Uterus (tissue), 4 donors: ENCODE data around the gene MGAT2. TPM values are rescaled to one million over a fixed set of nuclear protein-coding genes. Genes with fewer than 3 reads are reported as not detected.

Experiments used
- DNase-seq, 2 donors: peaks; one replicate each; pipeline ENCODE4 v3.0.0-alpha.2; 2019 to 2020
- H3K27ac ChIP-seq, 2 donors: fragments of 200-600 bp; sonication (generic); 1 replicate in 1 of 2; 2 replicates in 1 of 2; pipeline ENCODE4 v1.5.1; 2016 to 2018
- H3K27me3 ChIP-seq, 2 donors: fragments of 200-600 bp; sonication (generic); one replicate each; pipeline ENCODE4 v1.5.1; 2018 to 2019; ENCODE audit warnings: control low read depth in 1 of 2
- H3K36me3 ChIP-seq, 2 donors: fragments of 200-600 bp; sonication (generic); one replicate each; pipeline ENCODE4 v1.5.1; 2019; ENCODE audit warnings: control low read depth in 1 of 2
- H3K4me1 ChIP-seq, 2 donors: fragments of 200-600 bp; sonication (generic); one replicate each; pipeline ENCODE4 v1.5.1; 2018 to 2019; ENCODE audit warnings: control low read depth in 1 of 2
- H3K4me3 ChIP-seq, 2 donors: fragments of 200-600 bp; sonication (generic); 1 replicate in 1 of 2; 2 replicates in 1 of 2; pipeline ENCODE4 v1.5.1; 2018 to 2019; ENCODE audit warnings: mild to moderate bottlenecking in 1 of 2
- H3K9me3 ChIP-seq, 2 donors: fragments of 200-600 bp; sonication (generic); one replicate each; pipeline ENCODE4 v1.5.1; 2019; ENCODE audit warnings: control low read depth in 1 of 2
- POLR2A ChIP-seq, 2 donors: fragments of 450-650 bp; IDR thresholded peaks; one replicate each; pipeline ENCODE4 v1.6.1; 2016; ENCODE audit warnings: antibody characterized with exemption in 2 of 2, mild to moderate bottlenecking in 1 of 2, moderate library complexity in 1 of 2
- intact Hi-C: fragments of 100-400 bp; cut with DNase I; formaldehyde crosslinking; loops from one replicate; pipeline ENCODE4 v1.15.1; 2023; ENCODE audit warnings: low total_unique reads
- total RNA-seq, 4 donors: library from RNA; depleted of rRNA in 3 of 4; stranded (reverse); fragments of >200 nt in 3 of 4; gene quantifications; one replicate each; pipeline versions ENCODE4 v1.1.0 to v1.2.4, GENCODE V29; 2014 to 2023
- TF ChIP-seq, protein P1 (sequence below), 4 experiments: fragments of 200-600 bp in 2 of 4; fragments of 450-650 bp in 2 of 4; sonication (generic) in 2 of 4; IDR thresholded peaks; one replicate each; pipeline ENCODE4 v1.5.1; 2016 to 2019; ENCODE audit warnings: antibody characterized with exemption in 4 of 4, mild to moderate bottlenecking in 2 of 4, moderate library complexity in 1 of 4
- donor health status: DM: yes; HTN: yes; CAD: no.

MGAT2 gene
- total RNA-seq: 10 to 100 TPM; 24.6 to 52.1 (median 32.6) TPM

DNA sequence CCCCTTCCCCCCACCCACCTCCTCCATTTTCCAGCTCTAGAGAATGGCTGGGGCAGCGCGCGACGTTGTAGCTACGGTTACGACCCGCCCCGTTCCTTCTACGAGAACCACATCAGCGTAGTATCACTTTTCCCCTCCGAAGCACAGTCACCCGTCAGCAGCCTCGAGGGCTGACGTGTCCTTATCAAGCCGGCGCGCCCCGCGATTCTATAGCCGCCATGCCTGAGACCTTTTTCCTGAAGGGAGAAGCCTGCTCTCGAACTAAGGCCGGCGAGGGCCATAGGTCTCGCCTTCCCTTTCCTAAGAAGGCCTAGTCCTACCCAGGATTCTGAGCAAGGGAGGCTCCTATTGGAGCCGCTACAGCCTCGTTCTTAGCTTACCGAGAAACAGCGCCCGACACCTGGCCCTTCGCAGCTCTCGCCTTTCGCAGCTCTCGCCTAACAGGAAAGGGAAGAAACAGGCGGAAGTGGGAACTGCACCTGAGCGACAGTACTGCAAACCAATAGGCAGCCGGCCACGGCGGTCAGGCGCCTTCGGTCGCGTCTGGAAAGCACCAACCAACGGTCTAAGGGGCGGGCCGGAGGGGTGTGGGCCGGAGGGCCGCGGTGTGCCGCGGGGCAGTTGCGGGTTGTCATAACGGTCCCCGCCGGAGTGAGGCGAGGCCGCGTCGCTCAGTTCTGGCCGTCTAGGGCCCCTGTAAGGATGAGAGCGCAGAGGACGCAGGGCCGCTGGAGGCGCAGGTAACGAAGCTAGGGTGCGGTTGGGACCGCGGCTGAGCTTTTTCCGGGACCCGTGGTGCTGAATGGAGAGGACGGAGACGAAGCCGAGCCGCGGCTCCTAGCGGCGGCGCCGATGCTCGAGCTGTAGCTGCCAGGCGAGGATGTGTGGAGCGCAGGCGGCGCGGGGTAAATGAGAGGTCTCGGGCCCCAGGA is at the start of gene MGAT2, which contains the start of gene RPL36AL:
TSS of gene MGAT2 (plus strand) at position 618 of the 932 bp plus-strand sequence. CDS start 470 bp downstream, outside the sequence.
TSS of gene RPL36AL (minus strand) at position 445 of the 932 bp plus-strand sequence. CDS start 1,522 bp downstream, outside the sequence.
- H3K36me3 ChIP-seq: no peaks in the 10 kb centered on the region
- TF ChIP-seq, protein P1, sequence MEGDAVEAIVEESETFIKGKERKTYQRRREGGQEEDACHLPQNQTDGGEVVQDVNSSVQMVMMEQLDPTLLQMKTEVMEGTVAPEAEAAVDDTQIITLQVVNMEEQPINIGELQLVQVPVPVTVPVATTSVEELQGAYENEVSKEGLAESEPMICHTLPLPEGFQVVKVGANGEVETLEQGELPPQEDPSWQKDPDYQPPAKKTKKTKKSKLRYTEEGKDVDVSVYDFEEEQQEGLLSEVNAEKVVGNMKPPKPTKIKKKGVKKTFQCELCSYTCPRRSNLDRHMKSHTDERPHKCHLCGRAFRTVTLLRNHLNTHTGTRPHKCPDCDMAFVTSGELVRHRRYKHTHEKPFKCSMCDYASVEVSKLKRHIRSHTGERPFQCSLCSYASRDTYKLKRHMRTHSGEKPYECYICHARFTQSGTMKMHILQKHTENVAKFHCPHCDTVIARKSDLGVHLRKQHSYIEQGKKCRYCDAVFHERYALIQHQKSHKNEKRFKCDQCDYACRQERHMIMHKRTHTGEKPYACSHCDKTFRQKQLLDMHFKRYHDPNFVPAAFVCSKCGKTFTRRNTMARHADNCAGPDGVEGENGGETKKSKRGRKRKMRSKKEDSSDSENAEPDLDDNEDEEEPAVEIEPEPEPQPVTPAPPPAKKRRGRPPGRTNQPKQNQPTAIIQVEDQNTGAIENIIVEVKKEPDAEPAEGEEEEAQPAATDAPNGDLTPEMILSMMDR (IDR thresholded peaks at IDR 0.05): peak in 3 of 4 experiments; percentile 20 to 30 (median 24)
- peak; percentile 95 to 98 for TF ChIP-seq POLR2A (IDR thresholded peaks at IDR 0.05)

DNA sequence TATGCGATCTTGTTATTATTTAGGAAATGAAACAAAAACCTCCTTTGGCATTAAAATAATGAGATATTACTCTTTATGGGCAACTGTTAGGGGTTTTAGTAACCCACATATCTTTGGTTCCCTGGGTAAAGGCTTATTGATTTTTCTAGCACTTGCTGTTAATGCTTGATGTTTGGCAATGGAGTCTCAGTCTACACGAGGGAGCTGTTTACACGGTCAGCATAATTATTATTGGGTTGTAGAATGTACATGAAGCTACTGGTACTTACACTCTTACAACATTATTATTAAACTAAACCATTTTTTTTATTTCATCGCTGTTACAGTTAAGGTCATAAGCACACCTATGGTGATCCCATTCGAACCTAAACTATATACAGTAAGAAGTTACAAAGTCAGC is 46.6 kb upstream of the MGAT2 start:
- intact Hi-C loops: no loop called here
- Histone ChIP-seq H3K4me1 (no peaks in the 10 kb centered on the region), H3K27me3 (no peaks in the 10 kb centered on the region), H3K27ac (no peak overlapping the region), H3K9me3 (no peaks in the 10 kb centered on the region), H3K4me3 (no peak overlapping the region), H3K36me3 (no peaks in the 10 kb centered on the region)
- no peak for DNase-seq
- TF ChIP-seq, protein P1 (IDR thresholded peaks at IDR 0.05): no peak
- no peak for TF ChIP-seq POLR2A (IDR thresholded peaks at IDR 0.05)

More for the DNA sequence above, at the start of gene MGAT2, which contains the start of gene RPL36AL:
- Histone ChIP-seq H3K27me3 (no peaks in the 10 kb centered on the region), H3K27ac (peak within 1 kb of the TSS; percentile 86 to 92), H3K9me3 (no peaks in the 10 kb centered on the region), H3K4me1 (peaks cover 11 to 17% of the 10 kb centered on the region in 2 donors), H3K4me3 (peak within 1 kb of the TSS; percentile 76 to 92)
- intact Hi-C loops: no loop called here
- DNase-seq: peak; percentile 98 to 99

DNA sequence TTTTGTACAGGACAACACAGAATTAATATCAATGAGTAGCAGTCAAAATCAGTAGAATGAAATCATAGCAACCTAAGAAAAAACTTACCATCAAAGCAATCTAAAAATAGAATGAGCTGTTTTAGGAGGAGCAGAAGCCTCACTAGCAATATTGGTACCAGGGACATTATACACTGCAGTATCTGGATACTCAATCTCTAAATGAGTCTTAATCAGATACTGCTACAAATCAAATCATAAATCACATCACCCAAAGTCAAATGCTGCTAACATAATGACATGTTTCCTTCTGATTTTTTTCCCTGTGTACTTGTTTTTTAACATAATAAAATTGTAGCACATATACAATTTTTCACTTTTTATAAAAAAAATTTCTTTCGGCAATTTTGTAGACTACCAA is 42.5 kb upstream of the MGAT2 start:
- Histone ChIP-seq H3K27ac (no peak overlapping the region), H3K27me3 (no peaks in the 10 kb centered on the region), H3K4me3 (no peak overlapping the region), H3K4me1 (no peaks in the 10 kb centered on the region), H3K9me3 (no peaks in the 10 kb centered on the region), H3K36me3 (no peaks in the 10 kb centered on the region)
- no peak for DNase-seq
- TF ChIP-seq, protein P1 (IDR thresholded peaks at IDR 0.05): no peak
- intact Hi-C loops: no loop called here

DNA sequence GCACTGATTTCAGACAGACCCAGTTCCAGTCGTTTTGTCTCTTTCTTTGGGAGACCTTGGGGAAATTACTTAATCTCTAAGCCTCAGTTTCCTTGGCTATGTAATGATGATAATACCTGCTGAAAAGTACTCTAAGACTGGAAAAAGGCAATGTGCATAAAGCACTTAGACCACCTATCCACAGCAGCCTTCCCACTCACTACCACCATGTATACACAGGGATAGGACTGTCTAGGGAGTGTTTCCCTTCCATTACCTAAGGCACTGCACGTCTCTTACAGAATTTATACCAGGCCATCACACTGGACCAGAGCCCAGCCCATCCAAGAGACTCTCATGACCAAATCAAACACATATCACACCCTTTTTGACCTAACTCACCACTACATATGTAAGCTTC is 40.8 kb upstream of the MGAT2 start:
- H3K4me1 ChIP-seq: peaks cover 0 to 3% of the 10 kb centered on the region in 2 donors
- no peak overlapping the region for H3K4me3 ChIP-seq
- intact Hi-C loops: no loop called here
- no peak for TF ChIP-seq POLR2A (IDR thresholded peaks at IDR 0.05)
- TF ChIP-seq, protein P1 (IDR thresholded peaks at IDR 0.05): no peak
- H3K27me3 ChIP-seq: no peaks in the 10 kb centered on the region
- H3K36me3 ChIP-seq: no peaks in the 10 kb centered on the region
- no peak overlapping the region for H3K27ac ChIP-seq
- no peaks in the 10 kb centered on the region for H3K9me3 ChIP-seq
- no peak for DNase-seq
